AG04450 (cell line): ENCODE data around the gene ATF6. TPM values are rescaled to one million over a fixed set of nuclear protein-coding genes. Genes with fewer than 3 reads are reported as not detected.

Experiments used
- CTCF ChIA-PET: fragments of 300-600, 350-600 bp; formaldehyde crosslinking; extraction: SDS; loops from one replicate; lab custom pipeline; 2022; ENCODE audit warnings: antibody characterized with exemption, inconsistent platforms; lab: Charles Lee
- POLR2A ChIA-PET: fragments of 350-600 bp; formaldehyde crosslinking; extraction: SDS; loops from one replicate; lab custom pipeline; 2021; ENCODE audit warnings: antibody characterized with exemption, inconsistent platforms; lab: Yijun Ruan, JAX
- DNase-seq: peaks from one replicate; pipeline ENCODE4 v3.0.0-alpha.2; 2011; ENCODE audit warnings: low read depth, low spot score
- H3K27ac ChIP-seq: one replicate; pipeline ENCODE4 v1.5.1; 2012; ENCODE audit warnings: low read depth, low read length, control low read depth
- H3K27me3 ChIP-seq: one replicate; pipeline ENCODE4 v1.6.0; 2012; ENCODE audit warnings: low read length; ENCODE audit not compliant: control insufficient read depth, insufficient read depth
- H3K4me3 ChIP-seq: 2 replicates; pipeline ENCODE4 v1.5.1; 2011; ENCODE audit warnings: mild to moderate bottlenecking, low read depth, low read length, control low read depth
- H3K9me3 ChIP-seq: 2 replicates; pipeline ENCODE4 v1.5.1; 2012; ENCODE audit warnings: low read length; ENCODE audit not compliant: control insufficient read depth, insufficient read depth
- polyA plus RNA-seq: library from polyadenylated mRNA; depleted of rRNA; stranded (reverse); fragments of >200 nt; gene quantifications from 2 replicates; pipeline ENCODE4 v1.2.3, GENCODE V29; 2011
- TF ChIP-seq, protein P1 (sequence below): IDR thresholded peaks from 2 replicates; pipeline ENCODE4 v1.5.1; 2011; ENCODE audit warnings: low read depth, low read length, control low read depth, inconsistent platforms

The ATF6 gene
- polyA plus RNA-seq, 1 experiment, result 33.6 TPM

DNA sequence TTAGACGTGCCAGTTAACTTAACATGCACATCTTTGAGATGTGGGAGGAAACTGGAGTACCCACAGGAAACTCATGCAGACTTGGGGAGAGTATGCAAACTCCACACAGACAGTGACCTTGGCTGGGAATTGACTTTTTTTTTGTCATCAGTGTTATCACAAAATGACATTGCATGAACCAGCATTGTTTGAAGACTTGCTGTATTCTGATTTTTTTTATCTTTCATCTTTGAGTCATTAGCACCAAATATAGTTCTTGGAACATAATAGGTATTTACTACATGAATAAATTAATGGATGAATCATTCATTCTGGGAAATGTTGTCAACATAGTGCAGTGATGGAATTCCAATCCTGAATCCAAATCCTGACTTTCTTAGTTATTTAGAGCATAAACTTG is 77.0 kb downstream of the ATF6 start:
- CTCF ChIA-PET, result interaction anchor here (1.6 kb wide), 1 partner anchor 21 kb away, joined by 4 read pairs; no protein-coding TSS in a partner anchor
- POLR2A ChIA-PET, result no interaction called here
- Histone ChIP-seq H3K4me3 (no peak overlapping the region), H3K27me3 (no peaks in the 10 kb centered on the region), H3K27ac (no peak overlapping the region), H3K9me3 (no peaks in the 10 kb centered on the region)
- TF ChIP-seq, protein P1, sequence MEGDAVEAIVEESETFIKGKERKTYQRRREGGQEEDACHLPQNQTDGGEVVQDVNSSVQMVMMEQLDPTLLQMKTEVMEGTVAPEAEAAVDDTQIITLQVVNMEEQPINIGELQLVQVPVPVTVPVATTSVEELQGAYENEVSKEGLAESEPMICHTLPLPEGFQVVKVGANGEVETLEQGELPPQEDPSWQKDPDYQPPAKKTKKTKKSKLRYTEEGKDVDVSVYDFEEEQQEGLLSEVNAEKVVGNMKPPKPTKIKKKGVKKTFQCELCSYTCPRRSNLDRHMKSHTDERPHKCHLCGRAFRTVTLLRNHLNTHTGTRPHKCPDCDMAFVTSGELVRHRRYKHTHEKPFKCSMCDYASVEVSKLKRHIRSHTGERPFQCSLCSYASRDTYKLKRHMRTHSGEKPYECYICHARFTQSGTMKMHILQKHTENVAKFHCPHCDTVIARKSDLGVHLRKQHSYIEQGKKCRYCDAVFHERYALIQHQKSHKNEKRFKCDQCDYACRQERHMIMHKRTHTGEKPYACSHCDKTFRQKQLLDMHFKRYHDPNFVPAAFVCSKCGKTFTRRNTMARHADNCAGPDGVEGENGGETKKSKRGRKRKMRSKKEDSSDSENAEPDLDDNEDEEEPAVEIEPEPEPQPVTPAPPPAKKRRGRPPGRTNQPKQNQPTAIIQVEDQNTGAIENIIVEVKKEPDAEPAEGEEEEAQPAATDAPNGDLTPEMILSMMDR, result no peak
- DNase-seq, result no peak

DNA sequence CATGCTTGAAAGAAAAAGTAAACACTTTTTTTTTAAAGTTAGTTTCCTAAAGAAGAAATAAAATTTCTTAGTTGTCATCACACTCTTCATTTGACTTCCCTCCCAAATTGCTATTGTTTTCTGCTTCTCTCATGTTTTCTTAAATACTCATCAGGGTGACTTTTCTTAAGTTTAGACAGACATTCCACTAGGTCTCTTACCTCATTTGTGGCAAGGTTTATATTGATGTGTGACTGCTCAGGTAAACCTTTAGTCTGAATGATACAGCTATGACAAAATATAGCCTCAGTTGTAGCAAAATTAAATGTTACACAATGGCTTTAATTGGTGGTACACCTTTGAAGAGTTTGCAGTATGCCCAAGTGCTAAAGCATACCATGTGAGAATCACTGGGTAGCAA is 78.6 kb downstream of the ATF6 start:
- DNase-seq, result no peak
- H3K9me3 ChIP-seq, result no peaks in the 10 kb centered on the region
- H3K27me3 ChIP-seq, result no peaks in the 10 kb centered on the region
- H3K27ac ChIP-seq, result no peak overlapping the region
- POLR2A ChIA-PET, result no interaction called here
- no peak overlapping the region for H3K4me3 ChIP-seq
- TF ChIP-seq, protein P1, result no peak
- CTCF ChIA-PET, result interaction anchor here (1.9 kb wide), 1 partner anchor 192 kb away, joined by 12 read pairs; no protein-coding TSS in a partner anchor

DNA sequence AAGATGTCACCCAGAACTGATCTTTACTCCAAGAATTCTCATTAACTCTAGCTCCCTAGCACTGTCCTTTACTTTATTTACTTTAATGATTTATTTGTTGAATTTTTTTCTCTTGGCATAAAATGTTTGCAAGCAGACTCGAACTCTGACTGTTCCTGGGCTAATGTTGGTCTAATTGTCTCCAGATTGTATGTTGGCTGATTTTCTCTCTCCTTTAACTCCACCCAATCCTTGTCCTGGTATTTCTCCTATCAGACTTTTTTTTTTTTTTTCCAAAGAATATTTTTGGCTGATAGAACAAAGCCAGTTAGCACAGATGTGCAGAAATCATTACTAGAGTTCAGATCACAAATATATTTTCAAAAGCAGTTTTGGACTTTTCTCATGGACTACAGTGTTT is 82.6 kb downstream of the ATF6 start:
- no peaks in the 10 kb centered on the region for H3K9me3 ChIP-seq
- no peaks in the 10 kb centered on the region for H3K27me3 ChIP-seq
- ChIA-PET CTCF (interaction anchor here (1.2 kb wide), 1 partner anchor 188 kb away, joined by 4 read pairs; no protein-coding TSS in a partner anchor), POLR2A (no interaction called here)
- no peak overlapping the region for H3K4me3 ChIP-seq
- H3K27ac ChIP-seq, result no peak overlapping the region
- TF ChIP-seq, protein P1, result no peak
- no peak for DNase-seq

DNA sequence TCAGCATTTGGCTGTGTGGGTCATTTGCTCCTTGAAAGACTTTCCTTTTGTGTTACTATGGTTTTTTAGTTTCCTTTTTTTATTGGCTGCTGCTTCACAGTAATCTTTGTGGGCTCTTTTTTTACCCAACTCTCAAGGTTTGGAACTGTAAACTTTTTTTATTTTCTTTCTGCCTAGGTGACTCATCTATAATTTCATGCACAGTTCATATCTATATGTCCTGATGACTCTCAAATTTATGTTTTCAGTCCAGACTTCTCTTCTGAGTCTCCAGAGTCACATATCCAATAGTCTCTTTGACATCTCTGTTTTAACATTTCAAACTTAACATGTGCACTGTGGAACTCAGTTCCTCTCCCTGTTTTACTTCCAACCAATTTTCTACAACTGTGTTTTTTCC is 83.4 kb downstream of the ATF6 start:
- Histone ChIP-seq H3K4me3 (no peak overlapping the region), H3K9me3 (no peaks in the 10 kb centered on the region), H3K27ac (no peak overlapping the region), H3K27me3 (no peaks in the 10 kb centered on the region)
- POLR2A ChIA-PET, result no interaction called here
- CTCF ChIA-PET, result no interaction called here
- TF ChIP-seq, protein P1, result no peak
- DNase-seq, result no peak

DNA sequence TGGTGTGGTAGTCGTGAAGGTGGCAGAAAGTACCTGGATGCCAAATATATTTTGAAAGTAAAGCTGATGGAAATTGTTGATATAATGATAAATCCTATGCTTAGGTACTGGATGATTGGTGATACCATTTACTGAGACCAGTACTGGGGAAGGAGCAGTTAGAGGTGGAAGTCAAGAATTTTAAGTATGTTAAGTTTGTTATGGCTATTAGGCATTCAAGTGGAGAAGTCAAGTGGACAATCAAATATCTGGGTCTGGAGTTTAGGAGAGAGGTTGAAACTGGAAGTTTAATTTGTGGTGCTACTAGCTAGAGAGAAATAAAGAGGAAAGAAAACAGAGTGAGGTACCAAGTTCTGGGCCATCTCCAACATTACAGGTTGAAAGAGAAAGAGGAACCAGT is 89.1 kb downstream of the ATF6 start:
- no peaks in the 10 kb centered on the region for H3K27me3 ChIP-seq
- DNase-seq, result no peak
- H3K27ac ChIP-seq, result no peak overlapping the region
- ChIA-PET CTCF (interaction anchor here (1.0 kb wide), 1 partner anchor 63 kb away, joined by 3 read pairs; no protein-coding TSS in a partner anchor), POLR2A (no interaction called here)
- no peaks in the 10 kb centered on the region for H3K9me3 ChIP-seq
- TF ChIP-seq, protein P1, result no peak
- H3K4me3 ChIP-seq, result no peak overlapping the region
